ENCODE results near the gene TJP1.

- no peak for TF ChIP-seq EZH2phosphoT487 (IDR thresholded peaks at IDR 0.05; ENCODE audit: insufficient read depth, low read depth)
- TF ChIP-seq EZH2 (IDR thresholded peaks at IDR 0.05; ENCODE audit: insufficient read depth, poor library complexity, severe bottlenecking), result no peak
Observed at GRCh38 chr15:29799859-29800258, 22.4 kb downstream of the TJP1 start.

Measured in GM23248 (cell line).